HFF-Myc (cell line): ENCODE data around the gene FES.

ENCODE experiments used
- DNase-seq: peaks from one replicate; pipeline ENCODE4 v3.0.0-alpha.2; 2011; ENCODE audit warnings: low read depth; ENCODE audit errors: extremely low read depth
- H3K4me3 ChIP-seq: replicated peaks from 2 replicates; pipeline ENCODE4 v1.5.1; 2011; ENCODE audit warnings: low read depth, mild to moderate bottlenecking, control low read depth, low read length
- CTCF ChIP-seq: IDR thresholded peaks from 2 replicates; pipeline ENCODE4 v1.5.1; 2012; ENCODE audit warnings: mild to moderate bottlenecking, low read depth, low read length, control low read depth; ENCODE audit errors: missing control alignments

FES gene

GRCh38 chr15:90860942-90861675, 23.2 kb upstream of the FES start:
- no peak overlapping the region for H3K4me3 ChIP-seq
- no peak for TF ChIP-seq CTCF
- no peak for DNase-seq

GRCh38 chr15:90862487-90862886, 21.8 kb upstream of the FES start:
- no peak for TF ChIP-seq CTCF
- no peak for DNase-seq
- H3K4me3 ChIP-seq = no peak overlapping the region

DNA sequence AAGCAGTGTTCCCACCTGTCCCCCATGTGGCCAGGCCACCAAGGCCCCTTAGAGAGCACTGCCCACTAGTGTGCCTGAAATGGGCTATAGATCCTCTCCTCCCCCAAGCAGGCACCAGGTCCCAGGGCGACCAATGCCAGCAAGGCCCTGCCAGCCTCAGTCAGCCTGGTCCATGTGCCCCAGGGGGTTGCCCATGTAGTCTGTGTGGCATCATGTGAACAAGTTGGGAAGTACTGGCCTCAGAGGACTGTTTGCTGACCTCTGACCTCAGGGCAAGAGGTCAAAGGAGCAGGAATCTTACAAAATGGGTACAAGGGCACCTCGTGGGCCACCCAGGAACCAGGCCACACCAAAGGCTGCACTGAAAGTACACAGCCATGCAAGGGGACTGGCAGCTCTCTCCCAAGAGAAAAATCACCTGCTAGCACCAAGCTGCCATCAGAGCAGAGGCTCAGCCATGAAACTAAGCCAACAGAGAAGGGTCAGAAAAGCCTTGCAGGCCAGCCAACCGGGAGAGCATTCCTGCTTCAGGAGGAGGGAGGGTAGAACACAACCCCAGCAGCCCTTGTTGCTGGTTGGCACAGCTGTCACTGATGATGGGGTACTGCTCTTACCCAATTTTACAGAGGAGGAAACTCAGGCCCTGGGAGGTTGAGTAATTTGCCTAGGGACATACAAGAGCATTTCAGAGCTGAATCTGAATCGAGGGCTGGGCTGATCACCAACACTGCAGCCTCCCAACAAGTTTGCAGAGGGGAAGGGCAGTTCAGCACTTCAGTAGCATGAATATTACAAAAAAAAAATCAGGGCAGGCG, 21.1 kb upstream of the FES start:
- TF ChIP-seq CTCF = no peak
- no peak for DNase-seq
- no peak overlapping the region for H3K4me3 ChIP-seq

DNA sequence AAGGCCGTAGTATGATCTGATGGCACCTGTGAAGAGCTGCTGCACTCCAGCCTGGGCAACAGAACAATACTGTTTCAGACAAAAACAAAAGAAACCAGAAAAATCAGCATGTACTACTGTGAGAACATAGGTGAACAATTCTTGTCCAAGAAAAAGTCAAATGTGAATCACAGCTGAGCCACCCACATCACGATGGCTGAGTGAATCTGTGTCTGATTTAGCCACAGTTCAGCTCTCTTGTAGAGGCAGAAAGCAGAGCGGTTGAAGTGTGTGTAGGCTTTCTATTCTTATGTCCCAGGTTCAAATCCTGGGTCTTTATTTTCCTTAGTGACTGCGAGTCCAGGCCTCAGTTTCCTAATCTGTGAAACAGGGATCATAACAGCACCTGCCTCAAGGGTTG, 20.3 kb upstream of the FES start:
- no peak for TF ChIP-seq CTCF
- no peak for DNase-seq
- H3K4me3 ChIP-seq = no peak overlapping the region

DNA sequence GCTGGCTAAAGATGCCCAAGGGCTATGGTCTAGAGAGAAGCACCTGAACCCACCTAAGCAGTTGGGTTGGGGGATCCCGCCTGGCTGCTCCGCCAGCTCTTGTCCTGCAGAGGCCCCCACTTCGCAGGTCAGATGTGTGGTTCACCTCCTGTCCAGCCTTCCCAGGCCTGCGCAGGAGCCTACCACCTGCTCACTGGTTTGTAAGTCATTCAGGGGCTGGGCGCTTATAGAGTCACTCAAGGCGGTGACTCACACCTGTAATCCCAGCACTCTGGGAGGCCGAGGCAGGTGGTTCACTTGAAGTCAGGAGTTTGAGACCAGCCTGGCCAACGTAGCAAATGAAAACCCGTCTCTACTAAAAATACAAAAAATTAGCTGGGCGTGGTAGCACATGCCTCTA, 19.8 kb upstream of the FES start:
- no peak for DNase-seq
- H3K4me3 ChIP-seq = no peak overlapping the region
- no peak for TF ChIP-seq CTCF

DNA sequence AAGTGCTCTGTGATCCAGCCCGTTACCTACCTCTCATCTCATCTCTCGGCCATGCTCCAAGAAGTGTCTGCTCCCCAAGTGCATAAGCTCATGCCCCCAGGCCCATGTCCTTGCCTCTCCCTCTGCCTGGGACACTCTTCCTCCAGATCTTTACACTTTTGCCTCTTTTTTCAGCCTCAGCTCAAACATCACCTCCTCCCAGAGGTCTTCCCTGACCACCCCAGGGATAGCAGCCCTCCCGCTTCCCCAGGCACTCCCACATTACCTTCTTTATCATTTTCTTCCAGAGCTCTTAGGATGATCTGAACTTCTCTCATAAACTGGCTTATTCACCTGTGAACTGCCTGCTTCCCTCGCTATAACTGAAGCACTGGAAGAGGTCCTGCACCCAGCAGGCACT, 18.6 kb upstream of the FES start:
- TF ChIP-seq CTCF = no peak

More for the DNA sequence above, 18.6 kb upstream of the FES start:
- H3K4me3 ChIP-seq = no peak overlapping the region
- no peak for DNase-seq
